ENCODE results near the gene SCAMP5. TPM values are rescaled to one million over a fixed set of nuclear protein-coding genes. Genes with fewer than 3 reads are reported as not detected.

SCAMP5 gene
- total and polyA plus RNA-seq, 2 of the 13 experiments (the other 11 are each of a cell fraction or from before 2014, with no cell fraction given): 34.3 to 49.0 TPM

- no peak for TF ChIP-seq SOX6 (IDR thresholded peaks at IDR 0.05)
- 0 out of 2 replicates have a peak, but pooled peaks have one; percentile 18 for TF ChIP-seq SOX6 (CRISPR knock-in tag; IDR thresholded peaks at IDR 0.05)
- peak; percentile 77; the same call in 1 of the 2 replicates for TF ChIP-seq ETV6 (CRISPR knock-in tag; conservative IDR thresholded peaks at IDR 0.05)
- no peak for TF ChIP-seq ZNF652 (CRISPR knock-in tag; IDR thresholded peaks at IDR 0.05; ENCODE audit: borderline replicate concordance, low read depth)
- no peak for TF ChIP-seq NFATC3 (CRISPR knock-in tag; IDR thresholded peaks at IDR 0.05)
- TF ChIP-seq TOE1 (CRISPR knock-in tag; IDR thresholded peaks at IDR 0.05): no peak
- peak; percentile 40 to 62; a peak in 1 of 4 replicates for TF ChIP-seq POLR2A (IDR thresholded peaks at IDR 0.05; ENCODE audit: insufficient read depth in 1 of 2, low read depth in 2 of 2, low read length in 2 of 2)
- TF ChIP-seq POGK (CRISPR knock-in tag; conservative IDR thresholded peaks at IDR 0.05): peak; percentile 77
- no peak for TF ChIP-seq RERE (CRISPR knock-in tag; IDR thresholded peaks at IDR 0.05; ENCODE audit: low read depth)
- TF ChIP-seq GATA4 (IDR thresholded peaks at IDR 0.05; ENCODE audit: borderline replicate concordance, low read depth): no peak
- TF ChIP-seq ZNF326 (CRISPR knock-in tag; IDR thresholded peaks at IDR 0.05; ENCODE audit: borderline replicate concordance): no peak
- TF ChIP-seq GMEB1 (CRISPR knock-in tag; IDR thresholded peaks at IDR 0.05; ENCODE audit: borderline replicate concordance): no peak
- peak; percentile 94 for TF ChIP-seq MEIS2 (CRISPR knock-in tag; IDR thresholded peaks at IDR 0.05)
- no peak; the same call in 1 of the 2 replicates for TF ChIP-seq SAFB2 (CRISPR knock-in tag; IDR thresholded peaks at IDR 0.05; ENCODE audit: borderline replicate concordance, low read depth)
- TF ChIP-seq ZNF530 (CRISPR knock-in tag; IDR thresholded peaks at IDR 0.05; ENCODE audit: low read depth): peak; percentile 79; the same call in 1 of the 2 replicates
- TF ChIP-seq ZNF263 (CRISPR knock-in tag; IDR thresholded peaks at IDR 0.05): peak; percentile 66; the same call in 1 of the 2 replicates
- TF ChIP-seq SOX5 (CRISPR knock-in tag; IDR thresholded peaks at IDR 0.05; ENCODE audit: borderline replicate concordance): peak; percentile 46; the same call in 1 of the 2 replicates
- peak; percentile 79 for TF ChIP-seq ZSCAN31 (CRISPR knock-in tag; IDR thresholded peaks at IDR 0.05; ENCODE audit: low read depth)
- TF ChIP-seq ZNF280B (CRISPR knock-in tag; IDR thresholded peaks at IDR 0.05; ENCODE audit: borderline replicate concordance): peak; percentile 38; the same call in 1 of the 2 replicates
These were observed at the start of gene SCAMP5 (continued) for GRCh38 chr15:74995182-74995778.

Measured in HepG2 (cell line).